GM23248 (cell line): Measurements from ENCODE around the gene MYL12B.

Experiments
- EZH2 ChIP-seq: fragments of 200-600 bp; sonication (generic); IDR thresholded peaks from 2 replicates; pipeline ENCODE4 v1.6.1; 2018; ENCODE audit warnings: antibody characterized with exemption, mild to moderate bottlenecking; ENCODE audit not compliant: insufficient read depth, poor library complexity, severe bottlenecking
- EZH2phosphoT487 ChIP-seq: fragments of 200-600 bp; sonication (generic); IDR thresholded peaks from 2 replicates; pipeline ENCODE4 v1.6.1; 2018; ENCODE audit warnings: antibody characterized with exemption, moderate library complexity, mild to moderate bottlenecking, low read depth; ENCODE audit not compliant: insufficient read depth

DNA sequence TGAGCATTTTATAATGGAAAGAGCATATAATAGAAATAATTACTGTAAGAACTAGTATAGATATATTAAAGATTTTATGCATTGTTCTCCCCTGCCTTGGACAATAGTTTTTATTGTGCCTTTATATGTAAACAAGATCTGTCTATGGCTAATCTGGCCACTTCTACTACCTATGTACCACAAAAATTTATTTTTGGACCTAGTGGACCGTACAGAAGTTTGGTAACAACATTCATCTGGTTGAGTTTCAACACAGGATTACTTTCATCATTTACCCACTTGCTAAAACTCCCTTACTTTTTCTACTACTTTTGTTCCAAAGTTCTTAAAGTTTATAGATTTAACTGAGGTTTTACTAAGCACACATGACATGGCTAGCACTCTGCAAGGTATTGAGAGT lies 28.9 kb upstream of the MYL12B start:
- TF ChIP-seq EZH2: no peak
- TF ChIP-seq EZH2phosphoT487: no peak
